K562 (cell line): Measurements from ENCODE around the gene NECAB2. TPM values are rescaled to one million over a fixed set of nuclear protein-coding genes. Genes with fewer than 3 reads are reported as not detected.

Source experiments
- CBX2 ChIP-seq: fragments of 200-600 bp; sonication (generic); IDR thresholded peaks from one replicate; pipeline ENCODE4 v1.6.1; 2012; ENCODE audit warnings: mild to moderate bottlenecking, low read length, inconsistent platforms; ENCODE audit not compliant: insufficient read depth, poor library complexity, severe bottlenecking
- EP300 ChIP-seq: IDR thresholded peaks from 2 replicates; pipeline ENCODE4 v1.6.1; 2012; ENCODE audit warnings: low read length, improper control_type of control experiment
- ETV1 ChIP-seq: fragments of 450-650 bp; conservative IDR thresholded peaks from 2 replicates; pipeline ENCODE4 v1.6.1; 2016; ENCODE audit warnings: missing genetic modification characterization, control low read depth, low read depth, missing compliant biosample characterization
- HNRNPH1 ChIP-seq: fragments of 200-400 bp; formaldehyde crosslinking; optimal IDR thresholded peaks from 2 replicates; pipeline ENCODE3; 2017; ENCODE audit warnings: low read depth, mild to moderate bottlenecking, low read length, moderate library complexity
- ILK ChIP-seq: fragments of 450-650 bp; IDR thresholded peaks from 2 replicates; pipeline ENCODE4 v1.6.1; 2016; ENCODE audit warnings: missing genetic modification characterization, low read depth, mild to moderate bottlenecking, missing compliant biosample characterization, moderate library complexity, borderline replicate concordance
- NFE2L1 ChIP-seq: fragments of 450-650 bp; IDR thresholded peaks from 2 replicates; pipeline ENCODE4 v1.6.1; 2016; ENCODE audit warnings: missing genetic modification characterization, low read depth, mild to moderate bottlenecking, missing compliant biosample characterization, moderate library complexity, borderline replicate concordance
- PPARD ChIP-seq: fragments of 250-450 bp; sonication (Bioruptor Pico); IDR thresholded peaks from 2 replicates; pipeline ENCODE4 v1.8.0; 2022; ENCODE audit warnings: inconsistent platforms, mild to moderate bottlenecking, moderate library complexity
- SMARCE1 ChIP-seq: fragments of 450-650 bp; IDR thresholded peaks from 2 replicates; pipeline ENCODE4 v1.7.1; 2016; ENCODE audit warnings: mild to moderate bottlenecking
- TCF7L2 ChIP-seq: fragments of 150-350 bp; IDR thresholded peaks from 2 replicates; pipeline ENCODE4 v1.6.1; 2016; ENCODE audit warnings: low read depth, mild to moderate bottlenecking, low read length, moderate library complexity
- TFAM ChIP-seq: fragments of 250-450 bp; sonication (Bioruptor Pico); conservative IDR thresholded peaks from 2 replicates; pipeline ENCODE4 v1.5.0; 2021; ENCODE audit warnings: mild to moderate bottlenecking, moderate library complexity
- ZKSCAN8 ChIP-seq: fragments of 200-800 bp; sonication (Bioruptor generic); IDR thresholded peaks from 2 replicates; pipeline ENCODE4 v1.6.1; 2016; ENCODE audit warnings: missing genetic modification characterization, missing compliant biosample characterization
- ZNF311 ChIP-seq: fragments of 250-450 bp; sonication (Bioruptor Pico); IDR thresholded peaks from 2 replicates; pipeline ENCODE4 v1.4.0; 2020; ENCODE audit warnings: mild to moderate bottlenecking, moderate library complexity
- ZNF354B ChIP-seq: fragments of 250-450 bp; sonication (Bioruptor Pico); IDR thresholded peaks from 2 replicates; pipeline ENCODE4 v1.4.0; 2020
- ZNF696 ChIP-seq: fragments of 250-450 bp; sonication (Bioruptor Pico); conservative IDR thresholded peaks from 2 replicates; pipeline ENCODE4 v1.4.0; 2020; ENCODE audit warnings: mild to moderate bottlenecking, moderate library complexity
- ZSCAN29 ChIP-seq: fragments of 450-650 bp; IDR thresholded peaks from 2 replicates; pipeline ENCODE4 v1.6.1; 2017
- polyA plus RNA-seq, 8 experiments: library from polyadenylated mRNA; depleted of rRNA in 4 of 8; stranded (reverse) in 5 of 8; unstranded in 3 of 8; fragments of >200 nt; fragmentation: Nextera tagmentation in 2 of 8; fragmentation: Illumina TruSeq in 1 of 8; extraction: Ambion mirVana in 2 of 8; extraction: Trizol in 1 of 8; gene quantifications; 2 replicates each; pipeline versions ENCODE4 v1.2.1 to v1.2.3, GENCODE V29; 2011 to 2014; ENCODE audit warnings: inconsistent platforms in 1 of 8, missing spikeins in 1 of 8
- total RNA-seq, 7 experiments: library from RNA; depleted of rRNA in 6 of 7; stranded (reverse); fragments of >200 nt in 6 of 7; fragmentation: Illumina TruSeq in 2 of 7; extraction: Trizol in 2 of 7; gene quantifications; 2 replicates each; pipeline versions ENCODE4 v1.2.1 to v1.2.3, GENCODE V29; 2011 to 2021; ENCODE audit warnings: low replicate concordance in 1 of 7
- TF ChIP-seq, protein P1 (sequence below): fragments of 450-650 bp; formaldehyde crosslinking; IDR thresholded peaks from 2 replicates; pipeline ENCODE4 v1.4.0; 2022; ENCODE audit warnings: missing genetic modification characterization
- TF ChIP-seq, protein P2 (sequence below): fragments of 200-800 bp; sonication (Bioruptor generic); IDR thresholded peaks from 2 replicates; pipeline ENCODE4 v1.6.1; 2016; ENCODE audit warnings: missing genetic modification characterization, missing compliant biosample characterization
- TF ChIP-seq, protein P3 (sequence below): fragments of 450-650 bp; IDR thresholded peaks from 2 replicates; pipeline ENCODE4 v1.6.1; 2016; ENCODE audit warnings: mild to moderate bottlenecking
- TF ChIP-seq, protein P4 (sequence below): fragments of 250-450 bp; sonication (Bioruptor Pico); IDR thresholded peaks from 2 replicates; pipeline ENCODE4 v1.5.0; 2020; ENCODE audit warnings: mild to moderate bottlenecking

NECAB2 gene
- total and polyA plus RNA-seq, 9 of the 15 experiments (the other 6 are each of a cell fraction or from before 2014, with no cell fraction given) = 0.03 to 0.28 TPM; not detected in 7

DNA sequence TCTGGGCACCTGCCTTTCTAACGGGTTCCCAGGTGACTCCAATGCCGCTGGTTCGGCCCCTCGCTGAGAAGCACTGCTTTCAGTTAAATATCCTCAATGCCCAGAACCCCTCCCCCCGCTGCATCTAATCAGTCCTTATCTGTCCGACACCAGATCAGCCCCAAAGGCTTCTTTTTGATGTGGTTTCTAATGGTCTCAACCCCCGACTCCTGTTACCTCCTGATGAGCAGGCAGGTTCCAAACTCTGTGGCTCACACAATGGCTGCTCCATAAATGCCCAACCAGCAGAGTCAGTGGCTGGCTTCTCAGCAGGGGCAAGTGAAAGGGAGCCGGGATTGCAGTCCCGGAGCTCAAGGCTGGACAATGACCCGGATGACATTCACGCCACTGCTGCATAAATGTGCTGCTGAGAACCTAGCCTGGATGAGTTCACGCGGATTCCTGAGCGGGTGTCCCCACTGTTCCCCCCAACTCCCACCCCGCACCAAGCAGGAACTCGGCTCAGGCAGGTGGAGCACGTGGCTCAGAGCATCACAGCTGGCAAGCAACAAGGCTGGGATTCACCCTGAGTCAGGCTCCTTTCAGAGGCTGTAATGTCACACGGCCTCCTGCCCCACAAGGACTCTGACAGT lies 75.6 kb downstream of the NECAB2 start (continued):
- no peak for TF ChIP-seq PPARD (CRISPR knock-in tag)
- peak; percentile 13; the same call in 1 of the 2 replicates for TF ChIP-seq ETV1 (tag)
- TF ChIP-seq HNRNPH1 = no peak
- no peak for TF ChIP-seq ZNF311
- TF ChIP-seq CBX2 = no peak
- no peak for TF ChIP-seq ZSCAN29
- TF ChIP-seq ZKSCAN8 (CRISPR knock-in tag) = no peak
- TF ChIP-seq, protein P1, sequence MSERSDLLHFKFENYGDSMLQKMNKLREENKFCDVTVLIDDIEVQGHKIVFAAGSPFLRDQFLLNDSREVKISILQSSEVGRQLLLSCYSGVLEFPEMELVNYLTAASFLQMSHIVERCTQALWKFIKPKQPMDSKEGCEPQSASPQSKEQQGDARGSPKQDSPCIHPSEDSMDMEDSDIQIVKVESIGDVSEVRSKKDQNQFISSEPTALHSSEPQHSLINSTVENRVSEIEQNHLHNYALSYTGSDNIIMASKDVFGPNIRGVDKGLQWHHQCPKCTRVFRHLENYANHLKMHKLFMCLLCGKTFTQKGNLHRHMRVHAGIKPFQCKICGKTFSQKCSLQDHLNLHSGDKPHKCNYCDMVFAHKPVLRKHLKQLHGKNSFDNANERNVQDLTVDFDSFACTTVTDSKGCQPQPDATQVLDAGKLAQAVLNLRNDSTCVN (CRISPR knock-in tag) = no peak
- TF ChIP-seq ZNF696 = no peak
- no peak for TF ChIP-seq ILK (tag)
- TF ChIP-seq, protein P2, sequence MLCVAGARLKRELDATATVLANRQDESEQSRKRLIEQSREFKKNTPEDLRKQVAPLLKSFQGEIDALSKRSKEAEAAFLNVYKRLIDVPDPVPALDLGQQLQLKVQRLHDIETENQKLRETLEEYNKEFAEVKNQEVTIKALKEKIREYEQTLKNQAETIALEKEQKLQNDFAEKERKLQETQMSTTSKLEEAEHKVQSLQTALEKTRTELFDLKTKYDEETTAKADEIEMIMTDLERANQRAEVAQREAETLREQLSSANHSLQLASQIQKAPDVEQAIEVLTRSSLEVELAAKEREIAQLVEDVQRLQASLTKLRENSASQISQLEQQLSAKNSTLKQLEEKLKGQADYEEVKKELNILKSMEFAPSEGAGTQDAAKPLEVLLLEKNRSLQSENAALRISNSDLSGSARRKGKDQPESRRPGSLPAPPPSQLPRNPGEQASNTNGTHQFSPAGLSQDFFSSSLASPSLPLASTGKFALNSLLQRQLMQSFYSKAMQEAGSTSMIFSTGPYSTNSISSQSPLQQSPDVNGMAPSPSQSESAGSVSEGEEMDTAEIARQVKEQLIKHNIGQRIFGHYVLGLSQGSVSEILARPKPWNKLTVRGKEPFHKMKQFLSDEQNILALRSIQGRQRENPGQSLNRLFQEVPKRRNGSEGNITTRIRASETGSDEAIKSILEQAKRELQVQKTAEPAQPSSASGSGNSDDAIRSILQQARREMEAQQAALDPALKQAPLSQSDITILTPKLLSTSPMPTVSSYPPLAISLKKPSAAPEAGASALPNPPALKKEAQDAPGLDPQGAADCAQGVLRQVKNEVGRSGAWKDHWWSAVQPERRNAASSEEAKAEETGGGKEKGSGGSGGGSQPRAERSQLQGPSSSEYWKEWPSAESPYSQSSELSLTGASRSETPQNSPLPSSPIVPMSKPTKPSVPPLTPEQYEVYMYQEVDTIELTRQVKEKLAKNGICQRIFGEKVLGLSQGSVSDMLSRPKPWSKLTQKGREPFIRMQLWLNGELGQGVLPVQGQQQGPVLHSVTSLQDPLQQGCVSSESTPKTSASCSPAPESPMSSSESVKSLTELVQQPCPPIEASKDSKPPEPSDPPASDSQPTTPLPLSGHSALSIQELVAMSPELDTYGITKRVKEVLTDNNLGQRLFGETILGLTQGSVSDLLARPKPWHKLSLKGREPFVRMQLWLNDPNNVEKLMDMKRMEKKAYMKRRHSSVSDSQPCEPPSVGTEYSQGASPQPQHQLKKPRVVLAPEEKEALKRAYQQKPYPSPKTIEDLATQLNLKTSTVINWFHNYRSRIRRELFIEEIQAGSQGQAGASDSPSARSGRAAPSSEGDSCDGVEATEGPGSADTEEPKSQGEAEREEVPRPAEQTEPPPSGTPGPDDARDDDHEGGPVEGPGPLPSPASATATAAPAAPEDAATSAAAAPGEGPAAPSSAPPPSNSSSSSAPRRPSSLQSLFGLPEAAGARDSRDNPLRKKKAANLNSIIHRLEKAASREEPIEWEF (CRISPR knock-in tag) = no peak
- no peak for TF ChIP-seq NFE2L1 (tag)
- TF ChIP-seq EP300 = peak; percentile 88
- TF ChIP-seq, protein P3, sequence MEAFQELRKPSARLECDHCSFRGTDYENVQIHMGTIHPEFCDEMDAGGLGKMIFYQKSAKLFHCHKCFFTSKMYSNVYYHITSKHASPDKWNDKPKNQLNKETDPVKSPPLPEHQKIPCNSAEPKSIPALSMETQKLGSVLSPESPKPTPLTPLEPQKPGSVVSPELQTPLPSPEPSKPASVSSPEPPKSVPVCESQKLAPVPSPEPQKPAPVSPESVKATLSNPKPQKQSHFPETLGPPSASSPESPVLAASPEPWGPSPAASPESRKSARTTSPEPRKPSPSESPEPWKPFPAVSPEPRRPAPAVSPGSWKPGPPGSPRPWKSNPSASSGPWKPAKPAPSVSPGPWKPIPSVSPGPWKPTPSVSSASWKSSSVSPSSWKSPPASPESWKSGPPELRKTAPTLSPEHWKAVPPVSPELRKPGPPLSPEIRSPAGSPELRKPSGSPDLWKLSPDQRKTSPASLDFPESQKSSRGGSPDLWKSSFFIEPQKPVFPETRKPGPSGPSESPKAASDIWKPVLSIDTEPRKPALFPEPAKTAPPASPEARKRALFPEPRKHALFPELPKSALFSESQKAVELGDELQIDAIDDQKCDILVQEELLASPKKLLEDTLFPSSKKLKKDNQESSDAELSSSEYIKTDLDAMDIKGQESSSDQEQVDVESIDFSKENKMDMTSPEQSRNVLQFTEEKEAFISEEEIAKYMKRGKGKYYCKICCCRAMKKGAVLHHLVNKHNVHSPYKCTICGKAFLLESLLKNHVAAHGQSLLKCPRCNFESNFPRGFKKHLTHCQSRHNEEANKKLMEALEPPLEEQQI = no peak
- no peak for TF ChIP-seq ZNF354B (CRISPR knock-in tag)
- peak; percentile 88 for TF ChIP-seq SMARCE1
- TF ChIP-seq TCF7L2 = peak; percentile 90
- TF ChIP-seq TFAM (CRISPR knock-in tag) = no peak
- TF ChIP-seq, protein P4, sequence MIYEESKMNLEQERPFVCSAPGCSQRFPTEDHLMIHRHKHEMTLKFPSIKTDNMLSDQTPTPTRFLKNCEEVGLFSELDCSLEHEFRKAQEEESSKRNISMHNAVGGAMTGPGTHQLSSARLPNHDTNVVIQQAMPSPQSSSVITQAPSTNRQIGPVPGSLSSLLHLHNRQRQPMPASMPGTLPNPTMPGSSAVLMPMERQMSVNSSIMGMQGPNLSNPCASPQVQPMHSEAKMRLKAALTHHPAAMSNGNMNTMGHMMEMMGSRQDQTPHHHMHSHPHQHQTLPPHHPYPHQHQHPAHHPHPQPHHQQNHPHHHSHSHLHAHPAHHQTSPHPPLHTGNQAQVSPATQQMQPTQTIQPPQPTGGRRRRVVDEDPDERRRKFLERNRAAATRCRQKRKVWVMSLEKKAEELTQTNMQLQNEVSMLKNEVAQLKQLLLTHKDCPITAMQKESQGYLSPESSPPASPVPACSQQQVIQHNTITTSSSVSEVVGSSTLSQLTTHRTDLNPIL (CRISPR knock-in tag) = no peak
